Limb (tissue), 2 donors: Measurements from ENCODE around the gene CENATAC.
"Not testable (repeated sequence)": the region's sequence is repeated elsewhere in the genome, so short reads cannot be mapped to it uniquely, and the experiment has no call there.

Experiments
- DNase-seq, 2 donors: peaks; one replicate each; pipeline ENCODE4 v3.0.0-alpha.2; 2016; ENCODE audit errors: extremely low spot score in 2 of 2

CENATAC gene

GRCh38 chr11:118997627-118998387, at the start of gene CENATAC:
TSS of gene CENATAC (plus strand) at chr11:118998138. CDS start at chr11:118998198, 60 bp downstream.
- DNase-seq = peak; percentile 93 to 96

- DNase-seq = peak in 1 of 2 donors; percentile 74
Measured at GRCh38 chr11:118953265-118953664, 44.7 kb upstream of the CENATAC start.

- not testable (repeated sequence) for DNase-seq
Measured at GRCh38 chr11:118953976-118954375, 44.0 kb upstream of the CENATAC start.

DNA sequence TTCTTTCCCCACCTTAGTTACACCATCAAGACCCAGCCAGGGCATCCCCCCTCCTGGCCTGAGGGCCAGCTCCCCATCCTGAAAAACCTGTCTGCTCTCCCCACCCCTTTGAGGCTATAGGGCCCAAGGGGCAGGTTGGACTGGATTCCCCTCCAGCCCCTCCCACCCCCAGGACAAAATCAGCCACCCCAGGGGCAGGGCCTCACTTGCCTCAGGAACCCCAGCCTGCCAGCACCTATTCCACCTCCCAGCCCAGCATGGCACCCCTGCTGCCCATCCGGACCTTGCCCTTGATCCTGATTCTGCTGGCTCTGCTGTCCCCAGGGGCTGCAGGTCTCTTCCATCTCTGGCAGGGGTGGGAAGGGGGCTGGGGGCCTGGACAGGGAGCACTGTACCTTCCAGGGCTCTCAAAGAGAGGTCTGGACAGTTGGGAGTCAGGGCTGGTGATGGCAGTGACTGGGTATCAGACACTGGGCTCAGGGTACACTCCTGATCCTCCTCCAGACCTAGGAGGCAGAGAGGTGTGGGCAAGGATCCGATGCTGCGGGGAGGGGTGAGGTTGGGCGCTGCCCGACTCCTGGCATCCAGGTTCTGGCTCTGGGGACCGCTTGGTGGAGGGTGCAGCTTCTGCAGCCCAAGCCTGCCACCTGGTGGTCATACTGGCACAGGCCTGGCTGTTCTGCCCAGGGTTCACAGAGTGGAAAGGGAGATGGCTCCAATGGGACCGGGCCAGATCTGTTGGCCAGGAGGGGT, 41.7 kb upstream of the CENATAC start, which contains the start of gene UPK2:
Gene UPK2 (plus strand): TSS at position 205 of the 753 bp plus-strand sequence. CDS start 53 bp downstream, at position 258.
- peak; percentile 71 to 90 for DNase-seq

DNA sequence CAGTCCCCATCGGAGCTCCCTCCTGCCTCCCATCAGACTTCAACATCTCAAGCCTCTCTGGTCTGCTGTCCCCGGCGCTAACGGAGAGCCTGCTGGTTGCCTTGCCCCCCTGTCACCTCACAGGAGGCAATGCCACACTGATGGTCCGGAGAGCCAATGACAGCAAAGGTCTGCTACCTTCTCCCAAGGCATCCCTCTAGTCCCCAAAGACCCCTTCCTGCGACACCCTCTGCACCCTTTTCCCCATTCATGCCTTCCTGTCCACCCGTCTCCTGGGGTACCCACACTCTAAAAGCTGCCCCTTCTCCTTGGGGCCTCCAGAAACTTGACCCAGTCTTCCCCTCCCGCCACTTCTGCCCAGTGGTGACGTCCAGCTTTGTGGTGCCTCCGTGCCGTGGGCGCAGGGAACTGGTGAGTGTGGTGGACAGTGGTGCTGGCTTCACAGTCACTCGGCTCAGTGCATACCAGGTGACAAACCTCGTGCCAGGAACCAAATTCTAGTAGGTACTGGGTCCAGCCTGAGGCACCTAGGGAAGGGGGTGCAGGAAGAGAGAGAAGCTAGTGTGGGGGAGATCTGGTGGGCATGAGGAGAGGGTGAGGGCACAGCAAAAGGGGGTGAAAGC, 41.0 kb upstream of the CENATAC start:
- DNase-seq = no peak

DNA sequence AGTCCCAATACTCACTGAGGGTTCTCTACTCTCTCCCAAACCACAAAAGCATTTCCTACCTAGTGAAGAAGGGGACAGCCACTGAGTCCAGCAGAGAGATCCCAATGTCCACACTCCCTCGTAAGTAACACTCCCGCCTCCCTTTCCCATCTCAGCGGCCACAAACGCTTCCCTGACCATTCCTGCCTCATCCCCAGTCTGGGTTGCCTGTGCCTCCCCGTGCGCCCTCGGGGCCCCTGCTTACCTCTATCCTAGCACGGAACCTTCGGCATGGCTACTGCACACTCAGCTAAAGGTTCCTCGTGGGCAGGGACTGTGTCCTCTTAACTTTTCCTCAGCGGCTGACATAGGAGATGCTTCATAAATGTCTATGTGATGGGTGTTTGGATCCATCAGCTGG, 40.4 kb upstream of the CENATAC start:
- DNase-seq = no peak

DNA sequence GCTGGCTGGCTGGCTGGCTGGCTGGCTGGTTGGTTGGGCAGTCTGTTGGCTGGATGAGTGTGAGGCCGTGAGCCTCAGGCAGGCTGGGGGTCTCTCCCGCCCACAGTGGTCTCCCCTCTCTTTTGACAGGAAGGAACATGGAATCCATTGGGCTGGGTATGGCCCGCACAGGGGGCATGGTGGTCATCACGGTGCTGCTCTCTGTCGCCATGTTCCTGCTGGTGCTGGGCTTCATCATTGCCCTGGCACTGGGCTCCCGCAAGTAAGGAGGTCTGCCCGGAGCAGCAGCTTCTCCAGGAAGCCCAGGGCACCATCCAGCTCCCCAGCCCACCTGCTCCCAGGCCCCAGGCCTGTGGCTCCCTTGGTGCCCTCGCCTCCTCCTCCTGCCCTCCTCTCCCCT, 40.0 kb upstream of the CENATAC start:
- DNase-seq = no peak

DNA sequence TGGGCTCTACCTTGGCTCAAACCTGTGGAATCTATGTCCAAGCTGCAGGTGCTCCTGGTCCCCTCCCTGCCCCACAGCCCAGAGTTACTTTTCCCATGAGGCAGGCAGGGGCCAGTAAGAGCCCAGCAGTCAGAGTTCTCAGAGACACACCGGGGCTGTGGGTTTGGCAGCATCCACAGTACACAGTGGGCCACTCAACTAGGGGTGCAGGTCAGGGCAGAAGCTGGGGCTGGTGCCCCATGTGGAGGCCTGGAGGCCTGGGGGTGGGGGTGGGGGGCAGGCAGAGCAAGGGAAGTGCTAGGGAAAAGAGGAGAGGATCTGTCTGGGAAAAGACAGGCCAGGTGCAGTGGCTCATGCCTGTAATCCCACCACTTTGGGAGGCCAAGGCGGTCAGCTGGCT, 39.4 kb upstream of the CENATAC start:
- DNase-seq = no peak

DNA sequence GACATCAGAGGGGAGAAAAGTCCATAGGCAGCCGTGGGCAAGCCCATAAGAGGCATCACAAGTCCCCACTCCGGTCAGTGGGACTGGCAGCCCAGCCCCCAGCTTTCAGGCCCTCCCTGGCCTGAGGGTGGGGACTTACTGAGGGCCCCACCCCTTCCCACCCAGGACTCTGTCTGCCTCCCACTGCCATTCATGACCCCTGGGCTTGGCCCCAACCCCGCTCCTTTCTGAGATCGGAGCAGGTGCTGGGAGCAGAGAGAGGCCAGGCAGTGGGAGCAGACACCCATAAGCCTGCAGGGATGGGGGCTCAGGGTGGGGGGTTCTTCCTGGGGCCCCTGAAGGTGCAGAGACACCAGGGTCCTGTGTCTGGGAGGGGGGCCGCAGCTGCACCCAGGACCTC, 36.7 kb upstream of the CENATAC start:
- DNase-seq = no peak

- no peak for DNase-seq
Measured at GRCh38 chr11:118961591-118961990, 36.3 kb upstream of the CENATAC start.

DNA sequence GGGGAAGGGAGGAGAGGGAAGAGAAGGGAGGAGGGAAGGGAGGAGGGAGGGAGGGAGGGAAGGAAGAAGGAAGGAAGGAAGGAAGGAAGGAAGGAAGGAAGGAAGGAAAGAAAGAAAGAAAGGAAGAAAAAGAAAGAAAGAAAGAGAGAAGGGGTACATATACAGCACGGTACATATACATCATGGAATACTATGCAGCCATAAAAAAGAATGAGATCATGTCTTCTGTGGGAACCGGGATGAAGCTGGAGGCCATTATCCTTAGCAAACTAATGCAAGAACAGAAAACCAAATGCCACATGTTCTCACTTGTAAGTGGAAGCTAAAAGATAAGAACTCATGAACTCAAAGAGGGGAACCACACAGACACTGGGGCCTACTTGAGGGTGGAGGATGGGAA, 28.4 kb upstream of the CENATAC start:
- not testable (repeated sequence) for DNase-seq

- DNase-seq = no peak
Measured at GRCh38 chr11:118971646-118972045, 26.3 kb upstream of the CENATAC start, which contains the start of gene FOXR1. TSS of gene FOXR1 (plus strand) at chr11:118971761. CDS start at chr11:118971932, 171 bp downstream.

DNA sequence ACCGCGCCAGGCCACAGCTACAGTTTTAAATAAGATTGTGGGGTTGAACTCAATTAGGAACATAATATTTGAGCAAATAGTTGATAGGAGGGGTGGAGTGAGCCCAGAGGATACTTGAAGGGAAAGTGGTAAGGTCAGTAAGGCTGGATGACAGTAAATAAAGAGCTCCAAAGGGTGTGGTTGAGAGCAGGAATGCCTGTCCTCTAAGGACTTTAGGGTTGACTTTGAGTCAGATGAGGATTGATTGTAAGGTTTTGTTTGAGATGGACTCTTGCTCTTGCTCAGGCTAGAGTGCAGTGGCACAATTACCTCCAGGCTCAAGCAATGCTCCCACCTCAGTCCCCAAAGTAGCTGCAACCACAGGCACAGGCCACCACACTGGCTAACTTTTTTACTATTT, 24.0 kb upstream of the CENATAC start:
- DNase-seq = no peak

DNA sequence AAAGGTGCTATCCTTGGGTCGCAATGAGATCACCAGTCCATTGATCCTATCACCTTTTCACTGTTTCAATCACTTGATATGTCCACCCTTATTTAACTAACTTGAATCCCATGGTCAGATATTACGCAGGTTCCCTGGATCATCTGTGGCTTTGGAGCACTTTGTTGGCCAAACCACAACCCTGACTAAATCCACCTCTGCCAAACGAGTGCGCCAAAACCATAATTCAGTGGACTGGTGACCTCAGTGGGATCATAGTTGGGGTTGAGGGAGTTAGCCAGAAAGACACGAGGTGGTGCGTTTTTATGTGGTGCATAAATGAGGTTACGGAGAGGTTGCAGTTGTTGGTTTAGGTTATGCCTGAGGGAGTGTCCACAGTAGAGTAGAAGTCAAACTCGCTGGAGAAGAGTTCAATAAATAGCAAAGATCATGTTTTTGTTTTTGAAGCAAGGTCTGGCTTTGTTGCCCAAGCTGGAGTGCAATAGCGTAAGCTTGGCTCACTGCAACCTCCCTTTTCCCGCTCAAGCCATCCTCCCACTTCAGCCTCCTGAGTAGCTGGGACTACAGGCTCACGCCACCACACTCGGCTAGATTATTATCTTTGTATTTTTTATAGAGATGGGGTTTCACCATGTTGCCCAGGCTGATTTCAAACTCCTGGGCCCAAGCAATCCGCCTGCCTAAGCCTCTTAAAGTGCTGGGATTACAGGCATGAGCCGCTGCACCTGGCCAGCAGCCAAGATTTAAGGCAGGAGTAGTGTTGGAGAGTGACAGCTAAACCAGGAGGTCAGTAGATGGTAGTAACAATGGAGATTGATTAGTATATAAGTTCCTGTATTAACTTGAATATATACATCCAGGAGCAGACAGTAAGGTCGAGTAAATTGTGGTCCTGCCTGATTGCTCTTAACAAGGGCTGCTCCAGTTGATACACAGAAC, 21.9 kb upstream of the CENATAC start:
- no peak for DNase-seq

- DNase-seq = peak in 1 of 2 donors; percentile 33
Measured at GRCh38 chr11:118979434-118979833, 18.5 kb upstream of the CENATAC start.

GRCh38 chr11:118980191-118980881, 17.6 kb upstream of the CENATAC start:
- DNase-seq = peak in 1 of 2 donors; percentile 35

DNA sequence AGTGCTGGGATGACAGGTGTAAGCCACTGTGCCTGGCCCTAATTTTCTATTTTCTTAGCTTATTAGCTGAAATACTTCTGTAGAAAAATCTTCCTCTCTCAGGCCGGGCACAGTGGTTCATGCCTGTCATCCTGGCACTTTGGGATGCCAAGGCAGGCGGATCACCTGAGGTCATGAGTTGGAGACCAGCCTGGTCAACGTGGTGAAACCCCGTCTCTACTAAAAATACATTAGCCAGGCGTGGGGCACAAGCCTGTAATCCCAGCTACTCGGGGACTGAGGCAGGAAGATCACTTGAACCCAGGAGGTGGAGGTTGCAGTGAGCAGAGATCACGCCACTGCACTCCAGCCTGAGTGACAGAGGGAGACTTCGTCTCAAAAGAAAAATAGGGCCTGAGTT, 13.6 kb upstream of the CENATAC start:
- not testable (repeated sequence) for DNase-seq

DNA sequence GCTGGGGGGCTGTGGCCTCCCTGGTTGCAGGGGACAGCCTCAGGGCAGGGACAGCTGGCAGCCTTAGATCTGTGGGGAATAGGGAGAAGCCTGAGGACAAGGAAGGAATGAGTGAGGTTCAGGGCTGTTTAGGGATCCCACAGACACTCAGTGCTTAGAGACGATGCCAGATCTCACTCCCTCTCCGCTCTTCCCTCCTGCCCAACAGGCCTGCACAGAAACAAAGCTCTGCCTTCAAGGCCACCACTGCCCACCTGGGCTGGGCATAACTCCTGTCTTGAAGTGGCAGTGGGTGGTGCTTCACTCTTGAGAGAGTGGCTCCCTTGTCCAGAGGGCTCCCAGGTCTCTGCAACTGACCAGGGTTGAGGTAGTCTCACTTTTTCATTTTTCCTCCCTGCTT, 13.1 kb upstream of the CENATAC start:
- no peak for DNase-seq

DNA sequence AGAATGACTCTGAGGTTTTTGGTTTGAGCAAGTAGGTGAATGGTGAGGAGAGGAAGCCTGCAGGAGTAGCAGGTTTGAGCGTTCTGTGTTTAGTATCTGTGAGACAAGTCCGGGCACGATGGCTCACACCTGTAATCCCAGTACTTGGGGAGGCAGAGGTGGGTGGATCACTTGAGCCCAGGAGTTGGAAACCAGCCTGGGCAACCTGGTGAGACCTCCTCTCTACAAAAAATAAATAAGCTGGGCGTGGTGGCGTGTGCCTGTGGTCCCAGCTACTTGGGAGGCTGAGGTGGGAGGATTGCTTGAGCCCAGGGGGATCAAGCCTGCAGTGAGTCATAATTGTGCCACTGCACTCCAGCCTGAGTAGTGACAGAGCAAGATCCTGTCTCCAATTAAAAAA, 9.7 kb upstream of the CENATAC start:
- DNase-seq = no peak

DNA sequence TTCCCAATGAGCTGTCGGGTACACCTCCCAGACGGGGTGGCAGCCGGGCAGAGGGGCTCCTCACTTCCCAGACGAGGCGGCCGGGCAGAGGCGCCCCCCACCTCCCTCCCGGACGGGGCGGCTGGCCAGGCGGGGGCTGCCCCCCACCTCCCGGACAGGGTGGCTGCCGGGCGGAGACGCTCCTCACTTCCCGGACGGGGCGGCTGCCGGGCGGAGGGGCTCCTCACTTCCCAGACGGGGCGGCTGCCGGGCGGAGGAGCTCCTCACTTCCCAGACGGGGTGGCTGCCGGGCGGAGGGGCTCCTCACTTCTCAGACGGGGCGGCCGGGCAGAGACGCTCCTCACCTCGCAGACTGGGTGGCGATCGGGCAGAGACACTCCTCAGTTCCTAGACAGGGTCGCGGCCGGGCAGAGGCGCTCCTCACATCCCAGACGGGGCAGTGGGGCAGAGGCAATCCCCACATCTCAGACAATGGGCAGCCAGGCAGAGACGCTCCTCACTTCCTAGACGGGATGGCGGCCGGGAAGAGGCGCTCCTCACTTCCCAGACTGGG, 6.4 kb upstream of the CENATAC start:
- not testable (repeated sequence) for DNase-seq
